Measurements from ENCODE around the gene LRFN4. TPM values are rescaled to one million over a fixed set of nuclear protein-coding genes. Genes with fewer than 3 reads are reported as not detected.

The LRFN4 gene
- total RNA-seq, 1 experiment from 2014 or later = 67.5 TPM

DNA sequence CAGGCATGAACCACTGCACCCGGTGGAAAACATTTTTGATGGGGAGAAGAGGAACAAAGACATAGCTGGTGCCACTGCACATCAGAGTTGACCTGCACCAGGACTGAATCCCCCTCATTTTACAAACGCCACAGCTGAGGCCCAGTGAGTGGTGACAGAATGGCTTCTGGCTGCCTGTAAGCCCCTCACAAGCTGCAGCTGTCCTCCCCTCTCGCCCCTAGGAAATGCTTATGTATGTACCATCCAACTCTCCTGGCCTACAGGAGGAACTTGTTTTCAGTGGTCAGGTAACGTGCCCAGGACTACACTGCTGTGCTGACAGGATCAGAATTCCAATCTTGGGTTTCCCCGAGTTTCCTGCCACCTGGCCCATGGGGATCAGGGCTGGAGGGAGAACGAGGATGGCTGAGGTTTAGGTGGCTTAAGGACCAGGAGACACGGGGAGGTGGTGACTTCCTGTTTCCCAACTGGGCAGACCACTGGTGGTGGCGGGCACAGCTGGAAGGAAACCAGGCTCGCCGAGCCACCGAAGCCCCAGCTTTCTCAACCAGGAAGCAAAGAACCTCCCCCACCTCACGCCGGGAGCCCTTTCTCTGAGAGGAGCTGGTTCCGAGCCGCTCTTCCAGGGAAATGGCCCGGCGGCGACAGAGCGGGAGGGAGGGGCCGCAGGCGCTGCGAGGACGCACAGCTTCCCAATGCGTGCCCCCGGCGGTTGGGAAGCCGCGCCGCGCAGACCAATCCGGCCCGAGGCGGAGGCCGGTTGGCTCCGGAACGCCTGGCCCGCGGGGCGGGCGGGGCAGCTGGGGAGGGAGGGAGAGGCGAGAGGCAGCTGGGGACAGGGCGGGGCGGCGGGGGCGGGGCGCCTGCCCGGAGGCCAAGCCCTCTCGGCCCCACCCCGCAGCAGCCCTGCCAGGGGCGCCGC, 1.0 kb upstream of the LRFN4 start:
- peak; percentile 91 for DNase-seq (ENCODE audit: low spot score)

GRCh38 chr11:66857234-66857926, 516 bp downstream of the LRFN4 start:
- in situ Hi-C loops (cut with HindIII; ENCODE audit: low sequenced_read_pairs) = no loop called here
- DNase-seq (ENCODE audit: low spot score) = no peak

More for the DNA sequence above, 1.0 kb upstream of the LRFN4 start:
- in situ Hi-C loops (cut with HindIII; ENCODE audit: low sequenced_read_pairs) = no loop called here

DNA sequence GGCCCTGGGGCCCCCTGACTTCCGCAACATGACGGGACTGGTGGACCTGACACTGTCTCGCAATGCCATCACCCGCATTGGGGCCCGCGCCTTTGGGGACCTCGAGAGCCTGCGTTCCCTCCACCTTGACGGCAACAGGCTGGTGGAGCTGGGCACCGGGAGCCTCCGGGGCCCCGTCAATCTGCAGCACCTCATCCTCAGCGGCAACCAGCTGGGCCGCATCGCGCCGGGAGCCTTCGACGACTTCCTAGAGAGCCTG, 992 bp downstream of the LRFN4 start:
- no peak for DNase-seq (ENCODE audit: low spot score)
- in situ Hi-C loops (cut with HindIII; ENCODE audit: low sequenced_read_pairs) = no loop called here

DNA sequence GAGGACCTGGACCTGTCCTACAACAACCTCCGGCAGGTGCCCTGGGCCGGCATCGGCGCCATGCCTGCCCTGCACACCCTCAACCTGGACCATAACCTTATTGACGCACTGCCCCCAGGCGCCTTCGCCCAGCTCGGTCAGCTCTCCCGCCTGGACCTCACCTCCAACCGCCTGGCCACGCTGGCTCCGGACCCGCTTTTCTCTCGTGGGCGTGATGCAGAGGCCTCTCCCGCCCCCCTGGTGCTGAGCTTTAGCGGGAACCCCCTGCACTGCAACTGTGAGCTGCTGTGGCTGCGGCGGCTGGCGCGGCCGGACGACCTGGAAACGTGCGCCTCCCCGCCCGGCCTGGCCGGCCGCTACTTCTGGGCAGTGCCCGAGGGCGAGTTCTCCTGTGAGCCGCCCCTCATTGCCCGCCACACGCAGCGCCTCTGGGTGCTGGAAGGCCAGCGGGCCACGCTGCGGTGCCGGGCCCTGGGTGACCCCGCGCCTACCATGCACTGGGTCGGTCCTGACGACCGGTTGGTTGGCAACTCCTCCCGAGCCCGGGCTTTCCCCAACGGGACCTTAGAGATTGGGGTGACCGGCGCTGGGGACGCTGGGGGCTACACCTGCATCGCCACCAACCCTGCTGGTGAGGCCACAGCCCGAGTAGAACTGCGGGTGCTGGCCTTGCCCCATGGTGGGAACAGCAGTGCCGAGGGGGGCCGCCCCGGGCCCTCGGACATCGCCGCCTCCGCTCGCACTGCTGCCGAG, 1.5 kb downstream of the LRFN4 start:
- in situ Hi-C loops (cut with HindIII; ENCODE audit: low sequenced_read_pairs) = no loop called here
- no peak for DNase-seq (ENCODE audit: low spot score)

- no peak for DNase-seq (ENCODE audit: low spot score)
- in situ Hi-C loops (cut with HindIII; ENCODE audit: low sequenced_read_pairs) = no loop called here
These were observed 2.2 kb downstream of the LRFN4 start for GRCh38 chr11:66858939-66859685.

GRCh38 chr11:66859686-66860448, 3.0 kb downstream of the LRFN4 start:
- DNase-seq (ENCODE audit: low spot score) = no peak
- in situ Hi-C loops (cut with HindIII; ENCODE audit: low sequenced_read_pairs) = no loop called here

DNA sequence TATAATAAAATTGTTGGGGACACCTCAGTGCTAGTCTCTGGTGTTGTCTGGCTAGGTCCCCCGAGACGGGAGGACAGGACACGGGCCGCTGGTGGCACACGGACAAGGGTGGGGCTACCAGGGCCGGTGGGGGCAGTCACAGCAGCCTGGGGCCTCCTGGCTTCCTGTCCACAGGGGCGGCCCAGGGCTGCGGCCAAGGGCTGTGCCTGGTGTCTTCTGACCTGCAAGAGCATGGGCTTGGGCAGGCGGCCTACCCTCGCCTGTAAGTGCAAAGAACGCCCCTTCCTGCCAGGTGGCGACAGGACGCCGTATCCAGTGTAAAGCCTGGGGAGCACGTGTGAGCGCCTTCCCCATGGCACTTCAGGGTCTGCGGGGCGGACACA, 3.6 kb downstream of the LRFN4 start:
- in situ Hi-C loops (cut with HindIII; ENCODE audit: low sequenced_read_pairs) = no loop called here
- DNase-seq (ENCODE audit: low spot score) = peak; percentile 37

- DNase-seq (ENCODE audit: low spot score) = no peak
- in situ Hi-C loops (cut with HindIII; ENCODE audit: low sequenced_read_pairs) = no loop called here
These were observed 4.3 kb downstream of the LRFN4 start for GRCh38 chr11:66861038-66861773.

- DNase-seq (ENCODE audit: low spot score) = no peak
- in situ Hi-C loops (cut with HindIII; ENCODE audit: low sequenced_read_pairs) = no loop called here
These were observed 5.1 kb downstream of the LRFN4 start for GRCh38 chr11:66861774-66862558.

GRCh38 chr11:66862559-66863037, 5.7 kb downstream of the LRFN4 start:
- no peak for DNase-seq (ENCODE audit: low spot score)
- in situ Hi-C loops (cut with HindIII; ENCODE audit: low sequenced_read_pairs) = no loop called here

DNA sequence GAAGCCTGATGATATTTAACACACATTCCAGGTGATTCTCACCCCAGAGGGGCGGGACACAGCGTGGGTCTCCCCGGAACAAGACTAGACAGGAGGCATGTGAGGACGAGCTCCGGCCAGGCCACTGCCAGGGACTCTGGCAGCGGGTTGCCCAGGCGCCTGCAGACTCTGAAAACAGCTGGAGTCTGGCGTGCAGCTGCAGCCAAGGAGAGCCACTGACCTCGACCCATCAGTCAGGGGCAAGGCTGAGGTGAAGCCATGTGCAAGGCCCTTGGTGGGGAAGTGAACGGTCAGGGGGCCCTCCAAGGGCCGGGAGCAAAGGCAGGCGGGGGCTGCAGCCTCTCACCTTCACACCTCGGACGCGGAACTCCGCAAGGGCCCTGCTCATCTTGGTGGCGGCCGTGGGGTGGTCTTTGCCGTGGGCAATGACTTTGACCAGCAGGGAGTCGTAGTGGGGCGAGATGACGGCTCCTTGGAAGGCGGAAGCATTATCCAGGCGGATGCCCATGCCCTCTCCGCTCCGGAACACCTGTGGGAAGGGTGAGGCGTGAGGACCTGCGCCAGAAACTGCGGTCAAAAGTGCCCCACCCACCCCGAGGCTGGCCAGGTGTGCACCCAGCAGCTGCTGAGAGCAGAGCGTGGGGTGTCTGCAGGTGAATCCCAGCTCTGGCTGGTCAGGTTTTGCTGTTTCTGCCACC, 6.7 kb downstream of the LRFN4 start:
- DNase-seq (ENCODE audit: low spot score) = no peak
- in situ Hi-C loops (cut with HindIII; ENCODE audit: low sequenced_read_pairs) = no loop called here

DNA sequence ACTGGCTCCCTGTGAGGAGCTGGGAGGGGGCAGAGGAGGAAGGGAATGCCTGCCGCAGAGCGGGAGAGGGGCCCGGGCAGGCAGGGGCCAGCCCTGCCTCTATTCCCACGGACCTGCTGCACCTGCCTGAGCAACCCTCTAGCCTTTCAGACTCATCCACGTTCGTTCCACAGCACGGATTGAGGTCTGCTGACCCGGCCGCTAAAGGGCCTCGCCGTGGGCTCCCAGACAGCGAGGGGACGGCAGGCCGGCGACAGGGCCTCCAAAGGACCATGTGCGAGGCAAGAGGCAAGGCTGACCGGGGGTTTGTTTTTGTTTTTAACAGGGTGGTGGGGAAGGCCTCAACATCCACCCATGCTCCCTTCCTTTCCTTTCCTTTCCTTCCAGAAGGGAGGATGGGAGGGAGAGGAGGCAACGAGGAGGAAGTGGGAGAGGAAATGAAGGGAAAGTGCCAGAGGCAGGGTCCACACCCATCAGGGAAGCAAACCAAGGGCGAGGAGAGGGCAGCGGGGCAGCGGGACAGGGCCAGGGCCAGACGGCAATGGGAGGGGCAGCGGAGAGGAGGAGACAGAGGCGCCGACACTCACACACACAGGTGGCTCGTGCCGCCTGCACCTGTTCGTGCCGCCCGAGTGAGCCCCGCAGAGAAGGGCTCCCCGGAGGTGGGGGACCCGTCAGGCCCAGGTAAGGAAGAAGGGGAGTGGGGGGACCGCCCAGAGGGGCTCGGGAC, 7.5 kb downstream of the LRFN4 start:
- peak; percentile 59 for DNase-seq (ENCODE audit: low spot score)
- in situ Hi-C loops (cut with HindIII; ENCODE audit: low sequenced_read_pairs) = no loop called here

DNA sequence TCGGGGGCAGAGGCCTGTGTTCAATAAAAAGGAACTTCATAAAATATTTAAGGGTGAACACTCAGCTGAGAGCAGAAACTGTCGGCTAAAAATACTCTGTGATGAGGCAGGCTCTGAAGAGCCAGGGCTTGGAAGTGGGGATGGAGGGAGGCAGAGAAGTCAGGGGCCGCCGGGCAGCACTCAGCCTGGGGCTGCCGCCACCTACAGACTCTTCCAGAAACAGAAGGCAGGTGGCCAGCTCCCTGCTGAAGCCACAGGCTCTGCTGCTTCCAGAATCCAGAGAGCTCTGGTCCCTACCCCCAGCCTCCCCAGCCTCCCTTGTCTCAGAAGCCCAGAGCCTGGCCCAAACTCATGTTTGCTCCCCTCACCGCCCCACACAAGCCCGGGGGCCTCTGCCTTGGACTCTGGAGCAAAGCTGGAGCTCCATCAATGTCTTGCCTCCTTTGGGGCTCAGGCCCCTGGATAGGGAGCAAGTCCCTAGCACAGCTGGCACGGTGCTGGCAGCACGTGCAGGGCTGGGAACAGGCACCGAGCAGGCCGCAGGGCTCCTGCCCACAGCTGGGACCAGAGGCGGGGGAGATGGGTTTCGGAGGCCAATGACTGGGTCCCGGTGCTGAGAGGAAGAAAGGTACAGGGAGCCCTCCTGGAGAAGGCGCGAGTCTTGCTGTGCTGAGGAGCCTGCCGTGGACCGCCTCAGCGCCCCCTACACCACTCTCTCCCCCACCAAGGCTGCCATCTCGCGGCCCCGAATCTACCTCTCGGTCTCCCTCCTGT, 8.2 kb downstream of the LRFN4 start:
- in situ Hi-C loops (cut with HindIII; ENCODE audit: low sequenced_read_pairs) = no loop called here
- DNase-seq (ENCODE audit: low spot score) = peak; percentile 89

DNA sequence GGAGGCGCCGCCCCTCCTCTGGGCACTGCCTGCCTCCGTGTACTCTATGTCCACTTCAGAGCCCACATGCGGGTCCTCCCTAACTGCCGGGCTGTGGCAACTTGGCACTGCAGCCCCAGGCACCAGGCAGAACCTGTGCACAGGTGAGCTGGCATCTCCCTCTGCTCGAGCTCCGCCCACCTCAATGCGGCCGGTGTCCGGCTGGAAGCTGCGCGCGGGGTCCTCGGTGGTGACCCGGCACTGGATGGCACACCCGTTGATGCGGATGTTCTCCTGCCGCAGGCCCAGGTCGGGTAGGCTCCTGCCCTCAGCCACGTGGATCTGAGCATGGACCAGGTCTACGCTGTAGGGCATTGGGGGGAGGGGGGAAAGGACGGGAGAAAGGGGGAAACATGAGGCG, 9.1 kb downstream of the LRFN4 start:
- no peak for DNase-seq (ENCODE audit: low spot score)
- in situ Hi-C loops (cut with HindIII; ENCODE audit: low sequenced_read_pairs) = no loop called here

- DNase-seq (ENCODE audit: low spot score) = no peak
- in situ Hi-C loops (cut with HindIII; ENCODE audit: low sequenced_read_pairs) = no loop called here
These were observed 9.7 kb downstream of the LRFN4 start for GRCh38 chr11:66866511-66866986.

Measured in G401 (cell line).